HG02884 (cell line): ENCODE data around the gene SPINT3.

Source experiments
- ATAC-seq: cut with Tn5 transposase; IDR thresholded peaks from one replicate; pipeline ENCODE4 v1.9.1; 2021; ENCODE audit warnings: mild to moderate bottlenecking, moderate library complexity; ENCODE audit not compliant: unreplicated experiment

SPINT3 gene

DNA sequence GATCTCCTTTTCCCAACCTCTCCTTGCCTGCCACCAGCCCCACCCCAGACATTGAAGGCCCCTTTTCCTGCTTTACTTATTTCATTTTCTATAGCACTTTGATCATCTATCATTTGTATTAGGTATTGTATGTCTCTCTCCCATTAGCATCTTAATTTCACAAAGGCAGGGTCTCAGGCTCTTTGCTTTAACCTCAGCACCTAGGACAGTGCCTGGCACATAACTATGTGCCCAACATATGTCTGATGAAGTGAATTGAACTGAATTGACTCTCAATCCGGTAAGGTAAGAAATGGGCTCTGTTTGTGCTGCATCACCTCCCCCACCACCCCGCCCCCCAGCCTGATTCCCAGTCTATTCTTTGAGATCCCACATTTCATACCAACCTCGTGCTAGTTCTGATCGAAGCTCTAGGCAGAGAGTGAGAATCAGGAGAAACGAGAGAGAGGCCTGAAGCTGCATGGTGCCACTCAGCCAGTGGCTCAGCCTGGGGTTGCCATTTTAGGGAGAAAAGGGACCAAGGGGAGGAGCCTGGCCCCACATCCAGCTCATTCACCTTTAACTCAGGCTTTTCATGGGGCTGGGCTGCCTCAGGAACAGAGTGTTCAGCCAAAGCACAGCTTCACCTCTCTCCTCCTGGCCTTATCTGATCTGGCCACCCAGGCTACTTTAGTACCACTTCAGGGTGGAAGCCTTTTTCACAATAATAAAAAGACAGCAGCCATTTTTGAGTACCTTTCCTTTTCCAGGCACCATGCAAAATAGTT, at the start of gene SPINT3:
Gene SPINT3 (minus strand): TSS at position 476 of the 767 bp plus-strand sequence. CDS start 14 bp downstream, at position 462.
- no peak for ATAC-seq

- no peak for ATAC-seq
Observed at GRCh38 chr20:45564760-45565276, 49.4 kb upstream of the SPINT3 start.

DNA sequence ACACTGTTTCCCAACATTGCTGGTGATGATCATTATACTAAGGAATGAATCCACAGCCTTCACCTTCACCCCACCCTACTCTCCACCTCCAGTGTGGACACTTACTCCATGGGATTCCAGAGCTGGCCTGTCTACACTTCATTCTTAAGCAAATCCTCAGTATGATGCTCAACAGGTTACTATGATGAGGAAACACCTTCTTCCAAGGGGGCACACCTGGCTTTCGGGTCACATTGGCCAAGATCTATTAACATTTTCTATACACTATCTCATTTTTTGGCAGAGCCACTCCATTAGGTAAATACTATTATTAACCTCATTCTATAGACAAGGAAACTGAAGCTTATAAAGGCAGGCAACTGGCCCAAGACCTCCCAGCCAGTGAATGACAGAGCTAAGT, 39.8 kb upstream of the SPINT3 start:
- ATAC-seq, result no peak

GRCh38 chr20:45552456-45552855, 37.0 kb upstream of the SPINT3 start:
- ATAC-seq, result no peak

- no peak for ATAC-seq
Observed at GRCh38 chr20:45550765-45551164, 35.3 kb upstream of the SPINT3 start.

DNA sequence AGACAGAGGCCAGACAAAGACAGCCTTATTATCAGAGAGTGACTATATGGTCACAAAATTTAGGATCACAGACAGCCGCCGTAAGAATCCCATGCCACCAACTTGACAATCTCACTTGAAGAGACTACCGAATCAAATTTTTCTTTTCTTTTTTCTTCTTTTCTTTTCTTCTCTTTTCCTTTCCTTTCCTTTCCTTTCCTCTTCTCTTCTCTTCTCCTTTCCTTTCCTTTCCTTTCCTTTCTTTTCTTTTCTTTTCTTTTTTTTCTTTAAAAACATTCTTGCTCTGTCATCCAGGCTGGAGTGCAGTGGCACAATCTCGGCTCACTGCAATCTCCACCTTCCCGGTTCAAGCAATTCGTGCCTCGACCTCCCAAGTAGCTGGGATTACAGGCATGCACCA, 33.0 kb upstream of the SPINT3 start:
- no peak for ATAC-seq

DNA sequence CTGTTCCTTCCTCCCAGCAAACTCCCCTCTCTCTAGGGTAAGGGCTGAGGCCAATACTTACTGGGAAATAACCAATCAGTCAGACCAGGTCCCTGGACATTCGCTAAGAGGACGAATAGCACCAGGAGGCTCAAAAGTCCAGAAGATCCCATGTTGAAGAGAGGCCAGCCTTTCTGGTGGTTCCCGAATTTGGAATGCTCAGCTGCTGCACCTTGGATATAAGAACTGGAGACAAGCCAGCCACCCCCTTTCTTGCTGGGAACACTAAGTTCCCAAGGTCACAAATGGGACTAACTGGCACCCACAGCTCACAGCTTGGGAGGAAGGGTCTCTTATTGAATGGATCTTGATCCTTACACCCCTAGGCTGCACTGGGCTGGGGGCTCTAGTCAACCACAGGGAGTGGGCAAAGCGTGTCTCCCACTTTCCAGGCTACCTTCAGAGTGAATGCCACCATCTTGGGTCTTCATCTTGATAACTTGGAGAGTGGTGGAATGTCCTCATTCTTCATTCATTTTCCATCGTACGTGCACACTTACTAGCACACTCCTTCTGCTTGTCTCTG, 31.9 kb upstream of the SPINT3 start, which contains the start of gene EPPIN:
Gene EPPIN (minus strand): TSS at position 196 of the 565 bp plus-strand sequence. CDS start 44 bp downstream, at position 152.
- no peak for ATAC-seq

DNA sequence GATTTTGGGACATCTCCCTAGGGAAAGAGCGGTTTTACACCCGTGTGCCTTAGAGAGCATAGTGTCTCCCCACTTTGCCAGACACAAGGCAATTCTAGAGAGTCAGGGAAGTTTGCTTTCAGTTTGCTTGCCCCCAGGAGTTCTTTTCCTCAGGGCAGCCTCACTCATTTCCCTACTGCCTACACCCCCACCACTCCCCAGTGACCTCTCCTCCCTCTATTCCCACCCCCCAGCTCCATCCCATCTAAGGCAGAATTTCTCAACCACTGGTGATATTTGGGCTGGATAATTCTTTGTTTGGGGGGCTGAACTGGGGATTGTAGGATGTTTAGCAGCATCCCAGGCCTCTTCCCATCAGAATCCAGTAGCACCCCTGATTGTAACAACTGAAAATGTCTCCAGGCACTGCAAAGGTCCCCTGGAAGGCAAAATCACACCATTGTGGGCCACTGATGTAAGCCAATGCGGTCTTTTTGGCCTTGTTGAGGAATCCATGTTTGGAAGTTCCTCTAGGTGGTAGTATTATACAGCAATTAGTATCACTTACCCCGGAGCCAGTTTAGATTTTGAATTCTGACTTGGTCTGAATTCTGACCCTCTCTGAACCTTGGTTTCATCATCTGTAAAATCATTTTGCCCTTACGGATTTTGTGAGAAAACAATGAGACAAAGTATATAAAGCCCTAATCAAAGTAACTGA, 30.5 kb upstream of the SPINT3 start:
- ATAC-seq, result no peak

- ATAC-seq, result no peak
Observed at GRCh38 chr20:45545351-45545750, 29.9 kb upstream of the SPINT3 start.

GRCh38 chr20:45539382-45539781, 24.0 kb upstream of the SPINT3 start, which contains the start of gene WFDC6:
Gene WFDC6 (minus strand): TSS chr20:45539482. CDS start chr20:45539407, 75 bp downstream.
- no peak for ATAC-seq

- no peak for ATAC-seq
Observed at GRCh38 chr20:45538209-45538799, 22.9 kb upstream of the SPINT3 start.

- no peak for ATAC-seq
Observed at GRCh38 chr20:45527294-45527693, 11.9 kb upstream of the SPINT3 start.

- no peak for ATAC-seq
Observed at GRCh38 chr20:45523821-45524220, 8.4 kb upstream of the SPINT3 start.

GRCh38 chr20:45518282-45518681, 2.9 kb upstream of the SPINT3 start:
- no peak for ATAC-seq

DNA sequence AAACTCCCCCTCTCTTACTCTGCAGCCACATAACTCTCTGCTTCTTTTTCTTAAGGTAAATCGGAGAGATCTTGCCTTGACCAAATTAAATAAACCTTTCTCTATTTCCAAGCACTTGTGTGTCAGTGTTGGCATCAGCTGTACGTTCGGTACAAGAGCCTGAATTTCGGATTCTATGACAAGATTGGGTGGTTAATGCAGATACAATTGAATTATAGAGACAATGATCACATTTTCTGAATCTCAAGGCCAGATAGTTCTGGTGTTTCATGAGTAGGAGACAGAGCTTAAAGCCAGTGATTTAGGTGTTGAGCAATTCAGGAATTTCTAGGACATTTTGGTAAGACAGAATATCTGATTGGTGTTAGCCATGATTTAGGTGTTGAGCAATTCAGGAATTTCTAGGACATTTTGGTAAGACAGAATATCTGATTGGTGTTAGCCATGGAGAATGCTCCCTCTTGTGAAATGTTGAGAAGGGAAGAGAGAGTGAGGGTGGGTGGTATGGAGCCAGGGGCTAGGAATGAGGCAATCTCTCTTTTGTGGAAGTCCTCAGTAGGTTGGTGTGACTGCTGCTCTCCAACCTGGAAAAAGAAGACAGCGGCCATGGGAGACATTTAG, 5.1 kb downstream of the SPINT3 start:
- ATAC-seq, result no peak

GRCh38 chr20:45509091-45509490, 6.3 kb downstream of the SPINT3 start:
- no peak for ATAC-seq

GRCh38 chr20:45508068-45508886, 7.1 kb downstream of the SPINT3 start:
- no peak for ATAC-seq

GRCh38 chr20:45507011-45507820, 8.2 kb downstream of the SPINT3 start:
- no peak for ATAC-seq

DNA sequence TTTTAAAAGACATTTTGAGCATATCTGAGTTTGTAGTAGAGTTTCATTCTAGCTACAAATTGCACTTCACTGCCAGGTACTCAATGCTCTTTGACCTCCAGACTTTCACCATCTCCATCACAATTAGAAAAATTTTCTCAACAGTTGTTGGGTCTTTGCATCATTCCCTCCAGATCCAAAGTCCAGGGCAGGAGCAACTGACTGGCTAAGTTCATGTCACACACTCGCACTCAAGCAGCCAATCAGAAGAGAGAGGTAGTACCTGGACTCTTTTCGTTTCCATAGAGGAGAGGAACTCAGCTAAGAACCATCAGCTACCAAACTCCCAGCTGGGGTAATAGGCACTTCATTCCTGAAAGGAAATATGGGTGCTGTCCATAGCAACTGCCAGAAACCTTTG, 9.0 kb downstream of the SPINT3 start:
- ATAC-seq, result no peak
